Measurements from ENCODE around the gene SLC37A2. TPM values are rescaled to one million over a fixed set of nuclear protein-coding genes. Genes with fewer than 3 reads are reported as not detected.
"Not testable (repeated sequence)": the region's sequence is repeated elsewhere in the genome, so short reads cannot be mapped to it uniquely, and the experiment has no call there.

Gene SLC37A2
- polyA plus RNA-seq (2012; ENCODE audit: missing spikeins), result 1.4 TPM

DNA sequence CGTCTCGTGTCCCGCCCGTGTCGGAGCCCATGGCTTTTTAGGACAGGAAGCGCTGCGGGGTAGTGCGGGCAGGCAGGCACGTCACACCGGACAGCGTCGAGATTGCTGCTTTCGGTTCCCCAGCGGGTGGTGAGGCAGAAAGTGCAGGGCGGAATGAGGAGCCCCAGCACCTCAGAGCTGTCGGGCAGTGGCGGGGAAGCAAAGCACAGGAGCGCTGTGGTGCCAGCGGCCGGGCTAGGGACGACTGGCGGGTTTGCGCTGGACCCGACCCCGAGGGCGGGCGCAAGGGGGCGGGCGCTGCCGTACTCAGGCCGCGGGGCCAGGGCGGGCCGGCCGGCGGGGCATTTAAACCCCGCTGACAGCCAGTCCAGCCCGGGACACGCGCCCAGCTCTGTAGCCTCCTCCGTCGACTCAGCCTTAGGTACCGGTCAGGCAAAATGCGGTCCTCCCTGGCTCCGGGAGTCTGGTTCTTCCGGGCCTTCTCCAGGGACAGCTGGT lies at the start of gene SLC37A2:
Gene SLC37A2, plus strand, starts transcription at position 375 of the 498 bp plus-strand sequence. Its CDS starts 63 bp downstream, at position 438.
- DNase-seq (ENCODE audit: insufficient read length) (peak; percentile 83), FAIRE-seq (peak; percentile 99)
- TF ChIP-seq POLR2A (IDR thresholded peaks at IDR 0.05; ENCODE audit: low read depth, low read length), result peak; percentile 78
- TF ChIP-seq POLR2AphosphoS5 (IDR thresholded peaks at IDR 0.05; ENCODE audit: low read depth, low read length), result peak; percentile 76
- TF ChIP-seq TAF1 (IDR thresholded peaks at IDR 0.05; ENCODE audit: borderline replicate concordance, low read depth, low read length), result no peak

DNA sequence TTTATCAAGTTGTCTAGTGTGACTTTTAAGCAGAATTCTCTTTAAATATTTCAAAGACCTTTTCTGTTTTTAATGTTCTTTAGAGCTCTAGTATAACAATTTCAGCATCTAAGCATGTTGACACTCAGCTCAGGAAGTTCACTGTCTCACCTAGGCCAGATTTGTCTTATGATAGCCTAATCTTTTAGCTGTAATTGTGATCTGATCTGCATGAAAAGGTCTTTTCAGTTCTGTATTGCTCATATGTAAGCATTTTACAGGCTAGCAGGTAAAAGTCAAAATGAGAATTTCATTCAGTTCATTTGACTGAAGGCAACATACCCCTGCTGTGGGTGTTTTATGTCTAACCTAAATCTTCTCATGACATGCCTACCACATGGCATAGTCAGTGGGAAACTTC lies 46.7 kb upstream of the SLC37A2 start:
- FAIRE-seq (no peak), DNase-seq (ENCODE audit: insufficient read length) (no peak)
- TF ChIP-seq POLR2AphosphoS5 (IDR thresholded peaks at IDR 0.05; ENCODE audit: low read depth, low read length), result no peak
- no peak for TF ChIP-seq TAF1 (IDR thresholded peaks at IDR 0.05; ENCODE audit: borderline replicate concordance, low read depth, low read length)
- no peak for TF ChIP-seq POLR2A (IDR thresholded peaks at IDR 0.05; ENCODE audit: low read depth, low read length)

DNA sequence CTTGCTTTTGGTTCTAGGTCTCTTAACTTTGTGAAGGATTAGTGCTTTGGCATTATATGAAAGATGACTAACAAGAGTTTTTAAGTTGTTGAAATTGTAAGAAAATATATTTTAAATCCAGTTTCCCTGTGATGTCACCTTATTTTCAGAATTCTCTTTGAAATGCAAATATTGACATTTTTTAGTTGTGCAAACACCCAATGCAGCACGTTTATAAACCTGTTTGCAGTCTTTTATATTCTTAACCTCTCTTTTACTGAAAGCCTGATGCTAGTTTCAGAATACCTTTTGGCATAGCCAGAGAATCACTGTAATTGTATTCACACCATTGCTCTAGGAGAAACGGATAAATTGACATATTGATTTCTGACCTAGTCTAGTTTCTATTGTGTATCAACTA lies 42.8 kb upstream of the SLC37A2 start:
- FAIRE-seq, result no peak
- DNase-seq (ENCODE audit: insufficient read length), result no peak

DNA sequence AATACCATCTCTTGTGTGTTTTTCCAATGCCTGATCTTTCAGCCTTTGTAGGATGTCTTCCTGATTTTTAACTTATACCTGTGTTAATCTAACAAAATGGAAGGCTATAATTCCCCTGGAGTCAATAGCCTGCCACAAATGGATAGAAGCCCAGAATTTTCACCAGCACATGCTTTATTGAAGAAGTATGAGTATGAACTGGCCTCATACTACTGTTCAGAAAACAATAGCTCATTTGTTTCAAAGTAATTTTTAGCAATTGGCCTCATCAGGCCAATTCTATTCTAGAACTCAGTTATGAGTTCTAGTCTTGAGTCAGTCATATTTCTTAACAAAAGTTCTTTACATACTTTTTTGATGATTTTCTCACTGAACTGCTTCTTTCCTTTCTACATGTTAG lies 40.6 kb upstream of the SLC37A2 start:
- TF ChIP-seq TAF1 (IDR thresholded peaks at IDR 0.05; ENCODE audit: borderline replicate concordance, low read depth, low read length), result no peak
- no peak for TF ChIP-seq POLR2A (IDR thresholded peaks at IDR 0.05; ENCODE audit: low read depth, low read length)
- TF ChIP-seq POLR2AphosphoS5 (IDR thresholded peaks at IDR 0.05; ENCODE audit: low read depth, low read length), result no peak
- FAIRE-seq, result no peak
- no peak for DNase-seq (ENCODE audit: insufficient read length)

More for the DNA sequence above, 42.8 kb upstream of the SLC37A2 start:
- TF ChIP-seq POLR2AphosphoS5 (IDR thresholded peaks at IDR 0.05; ENCODE audit: low read depth, low read length) (no peak), TAF1 (IDR thresholded peaks at IDR 0.05; ENCODE audit: borderline replicate concordance, low read depth, low read length) (no peak), POLR2A (IDR thresholded peaks at IDR 0.05; ENCODE audit: low read depth, low read length) (no peak)

DNA sequence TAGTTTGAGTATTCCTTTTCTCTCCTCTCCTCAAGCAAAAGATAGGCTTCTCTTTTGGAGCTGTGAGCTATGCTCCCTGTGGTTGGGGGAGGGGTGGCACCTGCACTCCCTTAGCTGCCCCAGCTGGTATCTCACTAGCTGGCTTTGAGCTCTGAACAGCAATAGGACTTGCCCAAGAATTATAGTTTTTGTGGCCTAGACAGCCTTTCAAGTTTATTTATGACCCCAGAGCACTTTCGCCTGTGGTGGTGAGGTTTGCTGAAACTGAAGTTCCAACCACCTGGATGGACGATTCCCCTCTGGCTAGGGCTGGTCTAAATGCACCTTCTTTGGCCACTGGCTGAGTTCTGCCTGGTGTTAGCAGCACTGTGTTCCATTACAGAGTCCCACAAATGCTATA lies 37.1 kb upstream of the SLC37A2 start:
- no peak for FAIRE-seq
- DNase-seq (ENCODE audit: insufficient read length), result no peak
- TF ChIP-seq TAF1 (IDR thresholded peaks at IDR 0.05; ENCODE audit: borderline replicate concordance, low read depth, low read length) (no peak), POLR2AphosphoS5 (IDR thresholded peaks at IDR 0.05; ENCODE audit: low read depth, low read length) (no peak), POLR2A (IDR thresholded peaks at IDR 0.05; ENCODE audit: low read depth, low read length) (no peak)

DNA sequence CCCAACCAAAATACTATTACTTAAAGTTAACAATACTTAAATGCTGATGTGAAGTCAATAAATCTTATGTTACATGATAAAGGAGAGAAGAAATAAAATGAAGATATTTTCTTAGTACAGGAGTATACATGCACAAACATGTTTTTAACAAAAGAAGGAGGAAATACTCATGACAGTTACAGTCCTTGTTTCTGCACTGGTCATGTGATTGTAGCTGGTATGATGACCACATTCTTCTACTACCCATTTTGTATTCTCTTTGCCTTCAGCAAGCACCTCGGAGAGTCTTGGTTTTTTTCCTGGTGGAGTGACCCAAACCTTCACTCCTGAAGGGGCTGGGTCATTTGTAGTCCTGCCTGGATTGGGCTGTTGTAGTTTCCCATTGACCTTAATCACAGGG lies 33.7 kb upstream of the SLC37A2 start:
- not testable (repeated sequence) for FAIRE-seq; DNase-seq (ENCODE audit: insufficient read length)

DNA sequence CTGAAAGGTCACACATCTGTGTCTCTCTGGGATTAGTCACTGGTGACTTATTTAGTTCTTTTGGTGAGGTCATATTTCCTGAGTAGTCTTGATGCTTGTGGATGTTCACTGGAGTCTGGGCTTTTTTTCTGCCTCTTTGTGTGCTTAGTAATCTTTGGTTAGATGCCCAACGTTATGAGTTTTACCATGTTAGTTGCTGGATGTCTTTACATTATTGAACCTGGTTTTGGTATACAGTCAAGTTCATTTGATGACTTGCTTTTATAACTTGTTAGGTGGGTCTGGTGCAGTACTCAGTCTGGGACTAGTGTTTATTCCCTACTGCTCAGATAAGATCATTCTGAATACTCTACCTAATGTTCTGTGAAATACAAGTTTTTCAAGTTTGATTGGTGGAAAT lies 26.2 kb upstream of the SLC37A2 start:
- TF ChIP-seq POLR2A (IDR thresholded peaks at IDR 0.05; ENCODE audit: low read depth, low read length) (no peak), TAF1 (IDR thresholded peaks at IDR 0.05; ENCODE audit: borderline replicate concordance, low read depth, low read length) (no peak), POLR2AphosphoS5 (IDR thresholded peaks at IDR 0.05; ENCODE audit: low read depth, low read length) (no peak)
- FAIRE-seq (peak; percentile 64), DNase-seq (ENCODE audit: insufficient read length) (no peak)

DNA sequence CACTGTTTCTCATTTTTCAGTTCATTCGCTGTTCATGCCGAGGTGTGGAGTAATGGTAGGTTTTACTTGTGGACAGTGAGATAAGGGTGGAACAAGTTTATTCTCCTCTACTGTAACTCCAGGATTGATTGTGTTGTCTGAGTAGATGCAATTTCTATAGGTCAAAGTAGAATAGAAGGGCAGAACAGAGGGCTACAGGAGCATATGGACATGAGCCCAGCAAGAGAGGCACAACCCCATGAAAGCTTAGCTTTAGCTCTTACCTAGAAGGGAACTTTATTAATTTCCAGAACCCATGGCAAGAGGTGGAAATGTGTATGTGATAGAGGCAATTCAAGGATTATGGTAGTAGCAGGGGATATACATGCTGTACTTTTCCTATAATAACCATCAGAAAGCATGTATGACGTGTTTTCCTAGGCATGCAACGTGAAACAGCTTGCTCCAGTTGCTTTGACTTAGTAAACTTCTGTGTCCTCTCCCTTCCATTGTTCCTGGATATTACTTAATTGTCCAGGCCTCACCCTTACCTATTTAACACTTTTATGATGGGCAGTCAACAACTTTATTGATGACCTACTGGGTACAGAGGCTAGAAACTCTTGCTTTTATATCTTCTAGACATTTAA lies 13.8 kb upstream of the SLC37A2 start:
- no peak for FAIRE-seq
- TF ChIP-seq POLR2AphosphoS5 (IDR thresholded peaks at IDR 0.05; ENCODE audit: low read depth, low read length) (no peak), TAF1 (IDR thresholded peaks at IDR 0.05; ENCODE audit: borderline replicate concordance, low read depth, low read length) (no peak), POLR2A (IDR thresholded peaks at IDR 0.05; ENCODE audit: low read depth, low read length) (no peak)
- no peak for DNase-seq (ENCODE audit: insufficient read length)

DNA sequence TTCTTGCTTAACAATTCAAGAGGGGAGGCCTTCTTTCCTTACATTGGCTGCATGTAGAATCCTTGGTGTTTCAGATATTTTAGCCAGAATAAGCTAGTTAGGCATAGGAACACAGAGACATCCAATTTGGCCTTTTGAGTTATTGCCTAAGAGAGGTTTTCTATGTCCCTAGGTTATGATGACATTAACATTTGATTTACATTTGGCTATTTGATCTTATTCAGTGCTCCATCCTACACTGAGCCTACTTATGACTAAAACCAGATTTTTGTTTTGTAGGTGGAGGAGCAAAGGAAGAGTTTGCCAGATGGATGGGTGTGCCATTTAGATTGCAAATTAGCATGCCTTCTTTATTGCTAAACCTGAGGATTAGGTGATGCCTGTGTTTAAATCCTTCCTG lies 11.1 kb upstream of the SLC37A2 start:
- FAIRE-seq (no peak), DNase-seq (ENCODE audit: insufficient read length) (no peak)
- TF ChIP-seq POLR2A (IDR thresholded peaks at IDR 0.05; ENCODE audit: low read depth, low read length) (no peak), TAF1 (IDR thresholded peaks at IDR 0.05; ENCODE audit: borderline replicate concordance, low read depth, low read length) (no peak), POLR2AphosphoS5 (IDR thresholded peaks at IDR 0.05; ENCODE audit: low read depth, low read length) (no peak)

DNA sequence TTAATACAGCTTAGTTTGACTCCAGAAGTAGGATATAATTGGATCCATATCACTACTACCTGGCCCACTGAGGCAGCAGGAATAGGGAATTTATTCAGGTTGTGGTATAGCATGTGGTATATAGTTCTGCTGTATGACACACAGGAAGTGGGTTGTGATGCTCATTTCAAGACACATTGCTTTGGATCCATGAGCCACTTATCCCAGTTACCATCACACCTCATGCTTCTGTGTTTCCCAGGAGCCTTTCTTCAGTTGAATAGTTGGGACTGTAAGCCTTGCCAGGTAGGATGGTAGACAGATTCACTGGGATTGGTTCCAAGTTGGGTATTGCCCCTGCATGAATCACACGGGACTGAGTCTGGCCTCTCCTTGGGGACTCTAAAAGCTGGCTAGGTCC lies 9.9 kb upstream of the SLC37A2 start:
- DNase-seq (ENCODE audit: insufficient read length), result no peak
- no peak for TF ChIP-seq TAF1 (IDR thresholded peaks at IDR 0.05; ENCODE audit: borderline replicate concordance, low read depth, low read length)
- TF ChIP-seq POLR2AphosphoS5 (IDR thresholded peaks at IDR 0.05; ENCODE audit: low read depth, low read length), result no peak
- no peak for TF ChIP-seq POLR2A (IDR thresholded peaks at IDR 0.05; ENCODE audit: low read depth, low read length)
- no peak for FAIRE-seq

DNA sequence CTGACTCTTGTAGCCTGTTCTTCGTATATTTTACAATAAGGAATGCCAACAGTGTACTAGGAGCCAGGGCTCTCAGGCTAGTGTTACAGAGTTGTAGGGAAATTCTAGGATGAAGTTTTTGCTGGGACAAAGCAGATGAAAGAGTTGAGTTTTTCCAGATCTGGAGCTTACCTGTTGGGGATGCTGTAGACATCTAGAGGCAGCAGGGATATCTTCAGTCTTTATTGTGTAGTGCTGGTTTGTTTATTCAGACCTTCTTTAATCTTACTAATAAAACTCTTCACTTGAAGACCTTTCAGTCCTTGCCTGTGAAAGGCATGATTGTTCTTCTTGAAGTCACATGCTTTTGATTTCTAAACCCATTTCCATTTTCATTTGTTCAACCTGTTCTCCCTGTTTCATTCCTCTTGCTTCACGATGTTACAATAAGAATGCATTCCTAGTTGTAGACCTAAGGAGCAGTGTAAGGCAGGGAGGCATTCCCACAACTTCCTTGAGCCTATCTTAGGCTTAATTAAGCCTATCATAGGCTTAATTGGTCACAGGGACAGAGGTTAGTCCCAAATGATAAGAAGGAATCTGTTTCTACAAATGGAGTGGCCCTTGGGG lies 7.9 kb upstream of the SLC37A2 start:
- peak; percentile 51 for FAIRE-seq
- TF ChIP-seq POLR2A (IDR thresholded peaks at IDR 0.05; ENCODE audit: low read depth, low read length) (no peak), POLR2AphosphoS5 (IDR thresholded peaks at IDR 0.05; ENCODE audit: low read depth, low read length) (no peak), TAF1 (IDR thresholded peaks at IDR 0.05; ENCODE audit: borderline replicate concordance, low read depth, low read length) (no peak)
- DNase-seq (ENCODE audit: insufficient read length), result no peak

DNA sequence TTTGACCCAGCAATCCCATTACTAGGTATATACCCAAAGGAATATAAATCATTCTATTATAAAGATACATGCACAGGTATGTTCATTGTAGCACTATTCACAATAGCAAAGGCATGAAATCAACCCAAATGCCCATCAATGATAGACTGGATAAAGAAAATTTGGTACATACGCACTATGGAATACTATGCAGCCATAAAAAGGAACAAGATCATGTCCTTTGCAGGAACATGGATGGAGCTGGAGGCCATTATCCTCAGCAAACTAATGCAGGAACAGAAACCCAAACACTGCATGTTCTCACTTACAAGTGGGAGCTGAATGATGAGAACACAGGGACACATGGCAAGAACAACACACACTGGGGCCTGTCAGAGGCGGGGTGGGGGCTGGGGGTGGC lies 7.0 kb upstream of the SLC37A2 start:
- not testable (repeated sequence) for FAIRE-seq; DNase-seq (ENCODE audit: insufficient read length)

All from GM12892 (cell line).